Measurements from ENCODE around the gene TSEN2. TPM values are rescaled to one million over a fixed set of nuclear protein-coding genes. Genes with fewer than 3 reads are reported as not detected.

Gene TSEN2
- total and polyA plus RNA-seq, 10 of the 15 experiments (the other 5 are each of a cell fraction or from before 2014, with no cell fraction given): 17.7 to 32.3 (median 24.3) TPM

GRCh38 chr3:12549971-12550760, 65.9 kb downstream of the TSEN2 start (continued):
- TF ChIP-seq CHD1 (IDR thresholded peaks at IDR 0.05; ENCODE audit: low read depth, low read length) (no peak), JUND (IDR thresholded peaks at IDR 0.05; ENCODE audit: low read depth, low read length) (no peak), RELA (IDR thresholded peaks at IDR 0.05; ENCODE audit: borderline replicate concordance, partially characterized antibody) (no peak), CEBPB (IDR thresholded peaks at IDR 0.05; ENCODE audit: borderline replicate concordance in 1 of 2, low read depth in 2 of 2, low read length in 2 of 2) (no peak)

GRCh38 chr3:12553921-12554391, 69.7 kb downstream of the TSEN2 start:
- Histone ChIP-seq H3K27ac (ENCODE audit: control insufficient read depth, insufficient read depth) (no peak overlapping the region), H3K4me3 (peak overlapping the region; percentile 75), H3K9me3 (replicated peaks; ENCODE audit: control insufficient read depth, insufficient read depth, low read length) (no peaks in the 10 kb centered on the region), H2AFZ (ENCODE audit: control insufficient read depth, low read depth, low read length) (peak overlapping the region; percentile 70), H3K9ac (ENCODE audit: control insufficient read depth, insufficient read depth, low read length) (peak overlapping the region; percentile 33; the same call in 1 of the 2 replicates), H3K79me2 (ENCODE audit: control insufficient read depth, insufficient read depth, low read length) (peaks cover 22% of the 10 kb centered on the region), H3K36me3 (ENCODE audit: control insufficient read depth in 2 of 2, insufficient read depth in 2 of 2, low read length in 1 of 2) (no peaks in the 10 kb centered on the region), H3K27me3 (replicated peaks in 1 of 2; ENCODE audit: control insufficient read depth in 2 of 2, insufficient read depth in 2 of 2, low read length in 1 of 2) (no peaks in the 10 kb centered on the region), H3K4me1 (ENCODE audit: control insufficient read depth, insufficient read depth, low read length) (no peaks in the 10 kb centered on the region), H3K4me2 (ENCODE audit: control insufficient read depth, insufficient read depth) (peak overlapping the region; percentile 83), H4K20me1 (ENCODE audit: control insufficient read depth, insufficient read depth) (no peaks in the 10 kb centered on the region)
- ATAC-seq (peak; percentile 5), FAIRE-seq (no peak), DNase-seq (ENCODE audit: low read depth, low spot score) (no peak)
- intact Hi-C loops (cut with micrococcal nuclease; ENCODE audit: unreplicated experiment): no loop called here
- ChIA-PET SMC1A (ENCODE audit: uncharacterized antibody, unreplicated experiment) (interaction anchor here (0.8 to 2.5 kb wide), 6 partner anchors 8 to 105 kb away, joined by 3 to 8 read pairs (median 4); partner anchors contain the start of gene MKRN2OS), RAD21 (ENCODE audit: unreplicated experiment) (interaction anchor here (0.6 to 1.0 kb wide), 3 partner anchors 142 to 288 kb away, joined by 3 read pairs; no protein-coding TSS in a partner anchor), POLR2A (interaction anchor here (0.9 kb wide), 1 partner anchor 13 kb away, joined by 3 read pairs; no protein-coding TSS in a partner anchor), CTCF (interaction anchor here (1.0 to 1.4 kb wide), 4 partner anchors 9 to 74 kb away, joined by 3 to 4 read pairs (median 4); partner anchors contain the start of gene TSEN2)
- in situ Hi-C loops (cut with MboI): no loop called here
- WGBS (ENCODE audit: insufficient coverage, insufficient replicate concordance, low lambda C conversion rate, missing lambda C conversion rate): 2% methylated on average over 26 of the region's 26 CpGs
- BruUV-seq (replicated peaks): no TSS peak
- TF ChIP-seq RB1 (IDR thresholded peaks at IDR 0.05; ENCODE audit: borderline replicate concordance) (no peak; the same call in 1 of the 2 replicates), ETV6 (conservative IDR thresholded peaks at IDR 0.05 in 1 of 2, IDR thresholded peaks at IDR 0.05 in 1 of 2; ENCODE audit: borderline replicate concordance in 1 of 2, low read depth in 1 of 2) (no peak), MLLT1 (IDR thresholded peaks at IDR 0.05) (no peak), POLR2A (IDR thresholded peaks at IDR 0.05; ENCODE audit: low read depth, low read length) (0 out of 2 replicates have a peak, but pooled peaks have one; percentile 47), RFX5 (IDR thresholded peaks at IDR 0.05; ENCODE audit: low read depth, low read length) (no peak), MXI1 (IDR thresholded peaks at IDR 0.05; ENCODE audit: low read depth, low read length) (no peak), KLF5 (IDR thresholded peaks at IDR 0.05; ENCODE audit: partially characterized antibody) (no peak), NR2C2 (IDR thresholded peaks at IDR 0.05; ENCODE audit: borderline replicate concordance, control insufficient read depth, insufficient read length, low read depth) (no peak), KDM1A (IDR thresholded peaks at IDR 0.05; ENCODE audit: borderline replicate concordance) (no peak), PKNOX1 (IDR thresholded peaks at IDR 0.05) (no peak), SMC3 (IDR thresholded peaks at IDR 0.05; ENCODE audit: borderline replicate concordance, low read length) (no peak), HDAC6 (IDR thresholded peaks at IDR 0.05; ENCODE audit: unreplicated experiment) (peak; percentile 57), PAX5 (IDR thresholded peaks at IDR 0.05; ENCODE audit: borderline replicate concordance, low read depth, low read length) (no peak), TCF12 (IDR thresholded peaks at IDR 0.05; ENCODE audit: low read depth, low read length) (no peak)
